IPS-18c (cell line): ENCODE measurements around the gene OMG.
"Not testable (repeated sequence)": the region's sequence is repeated elsewhere in the genome, so short reads cannot be mapped to it uniquely, and the experiment has no call there.

Experiments
- H3K4me3 ChIP-seq: 2 replicates; pipeline ENCODE4 v1.7.0; 2013; ENCODE audit warnings: low read depth, mild to moderate bottlenecking, low read length, moderate library complexity; ENCODE audit not compliant: insufficient read depth
- H3K9me3 ChIP-seq: one replicate; pipeline ENCODE4 v1.6.1; 2013; ENCODE audit warnings: mild to moderate bottlenecking, low read length, moderate library complexity; ENCODE audit not compliant: control insufficient read depth, insufficient read depth

The OMG gene, protein sequence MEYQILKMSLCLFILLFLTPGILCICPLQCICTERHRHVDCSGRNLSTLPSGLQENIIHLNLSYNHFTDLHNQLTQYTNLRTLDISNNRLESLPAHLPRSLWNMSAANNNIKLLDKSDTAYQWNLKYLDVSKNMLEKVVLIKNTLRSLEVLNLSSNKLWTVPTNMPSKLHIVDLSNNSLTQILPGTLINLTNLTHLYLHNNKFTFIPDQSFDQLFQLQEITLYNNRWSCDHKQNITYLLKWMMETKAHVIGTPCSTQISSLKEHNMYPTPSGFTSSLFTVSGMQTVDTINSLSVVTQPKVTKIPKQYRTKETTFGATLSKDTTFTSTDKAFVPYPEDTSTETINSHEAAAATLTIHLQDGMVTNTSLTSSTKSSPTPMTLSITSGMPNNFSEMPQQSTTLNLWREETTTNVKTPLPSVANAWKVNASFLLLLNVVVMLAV

DNA sequence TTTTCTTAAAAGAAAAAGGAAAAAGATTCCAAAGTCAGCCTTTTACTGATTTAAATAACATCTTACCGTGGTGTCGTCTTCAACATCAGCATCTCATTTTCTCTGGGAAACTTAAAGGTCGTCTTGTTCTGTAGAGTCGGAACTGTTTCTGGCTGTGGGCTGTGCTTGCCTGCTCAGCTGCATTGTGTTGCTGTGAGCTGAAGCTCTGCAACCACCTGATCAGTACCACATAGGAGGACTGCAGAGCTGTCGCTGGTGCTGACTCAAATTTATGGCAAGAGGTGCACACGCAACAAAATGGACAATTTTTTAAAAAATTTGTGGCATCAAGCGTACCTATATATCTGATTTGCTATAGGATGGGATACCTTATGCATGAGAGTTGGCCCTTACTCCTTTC lies at the start of gene OMG:
Gene OMG, minus strand, starts transcription at position 150 of the 400 bp plus-strand sequence. CDS start 908 bp downstream, outside the sequence.
- Histone ChIP-seq H3K4me3 (no peak within 1 kb of the TSS), H3K9me3 (no peaks in the 10 kb centered on the region)

DNA sequence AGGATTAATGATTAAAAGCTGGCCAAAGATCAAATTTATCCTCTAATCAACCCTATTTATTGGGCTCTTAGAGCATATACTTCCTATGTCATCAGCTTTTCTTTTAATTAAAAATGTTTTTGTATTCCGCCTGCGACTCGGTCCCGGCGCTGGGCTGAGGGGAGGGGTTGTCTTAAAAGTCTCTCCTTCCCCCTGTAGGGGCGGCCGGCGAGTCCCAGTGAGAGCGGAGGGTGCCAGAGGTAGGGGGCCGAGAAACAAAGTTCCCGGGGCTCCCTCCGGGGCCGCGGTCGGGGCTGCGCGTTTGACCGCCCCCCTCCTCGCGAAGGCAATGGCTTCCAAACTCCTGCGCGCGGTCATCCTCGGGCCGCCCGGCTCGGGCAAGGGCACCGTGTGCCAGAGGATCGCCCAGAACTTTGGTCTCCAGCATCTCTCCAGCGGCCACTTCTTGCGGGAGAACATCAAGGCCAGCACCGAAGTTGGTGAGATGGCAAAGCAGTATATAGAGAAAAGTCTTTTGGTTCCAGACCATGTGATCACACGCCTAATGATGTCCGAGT lies 48.2 kb upstream of the OMG start:
- not testable (repeated sequence) for H3K9me3 ChIP-seq, H3K4me3 ChIP-seq

DNA sequence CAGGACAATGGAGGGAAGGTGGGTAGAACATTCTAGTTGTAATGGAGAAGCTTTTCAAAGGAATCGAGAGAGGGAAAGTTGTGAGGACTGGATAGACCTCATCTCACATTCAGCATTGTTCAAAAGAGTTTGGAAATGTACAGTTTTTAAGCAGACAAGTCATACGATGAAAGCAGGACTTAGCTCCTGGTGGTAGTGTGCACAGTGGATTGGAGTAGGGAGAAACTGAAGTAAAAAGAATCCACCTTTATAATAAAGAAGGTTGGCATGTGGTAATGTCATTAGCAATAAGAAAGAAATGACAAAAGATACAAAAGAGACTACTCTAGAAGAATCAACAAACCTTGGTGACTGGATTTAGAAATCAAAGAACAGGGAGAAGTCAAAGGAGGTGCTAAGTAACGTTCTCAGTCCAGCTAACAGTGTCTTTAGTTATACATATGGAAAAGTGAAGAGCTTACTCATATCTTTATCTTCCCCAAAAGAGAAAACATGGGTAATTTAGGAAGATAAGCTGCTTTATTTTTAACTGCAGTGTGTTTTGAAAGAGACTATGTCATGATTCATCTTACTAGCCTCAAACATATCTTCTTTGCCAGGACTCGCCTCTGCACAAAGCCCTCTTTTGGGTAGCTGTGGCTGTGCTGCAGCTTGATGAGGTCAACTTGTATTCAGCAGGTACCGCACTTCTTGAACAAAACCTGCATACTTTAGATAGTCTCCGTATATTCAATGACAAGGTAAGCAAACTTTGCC lies 43.0 kb upstream of the OMG start:
- Histone ChIP-seq H3K9me3 (no peaks in the 10 kb centered on the region), H3K4me3 (no peak overlapping the region)

- no peak overlapping the region for H3K4me3 ChIP-seq
- no peaks in the 10 kb centered on the region for H3K9me3 ChIP-seq
These were observed 32.2 kb upstream of the OMG start for GRCh38 chr17:31329221-31329620.

DNA sequence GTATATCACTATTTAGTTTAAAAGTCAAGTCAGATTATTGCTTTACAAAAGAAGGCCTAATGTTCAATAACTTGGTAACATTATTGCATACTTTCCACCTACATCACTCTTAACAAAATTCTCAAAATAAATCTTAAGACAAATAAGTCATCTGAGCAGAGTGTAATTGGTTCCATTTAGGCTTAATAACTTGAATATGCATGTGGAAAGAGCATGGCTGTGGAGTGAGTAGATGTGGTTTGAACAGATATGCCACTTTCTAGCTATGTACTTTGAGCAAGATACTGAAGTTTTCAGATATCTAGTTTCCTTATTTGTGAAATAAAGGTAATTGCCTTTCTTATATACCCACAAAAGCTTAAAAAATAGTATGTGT lies 31.1 kb upstream of the OMG start:
- Histone ChIP-seq H3K4me3 (no peak overlapping the region), H3K9me3 (no peaks in the 10 kb centered on the region)

GRCh38 chr17:31327534-31328159 lies 30.6 kb upstream of the OMG start:
- no peak overlapping the region for H3K4me3 ChIP-seq
- H3K9me3 ChIP-seq = no peaks in the 10 kb centered on the region

DNA sequence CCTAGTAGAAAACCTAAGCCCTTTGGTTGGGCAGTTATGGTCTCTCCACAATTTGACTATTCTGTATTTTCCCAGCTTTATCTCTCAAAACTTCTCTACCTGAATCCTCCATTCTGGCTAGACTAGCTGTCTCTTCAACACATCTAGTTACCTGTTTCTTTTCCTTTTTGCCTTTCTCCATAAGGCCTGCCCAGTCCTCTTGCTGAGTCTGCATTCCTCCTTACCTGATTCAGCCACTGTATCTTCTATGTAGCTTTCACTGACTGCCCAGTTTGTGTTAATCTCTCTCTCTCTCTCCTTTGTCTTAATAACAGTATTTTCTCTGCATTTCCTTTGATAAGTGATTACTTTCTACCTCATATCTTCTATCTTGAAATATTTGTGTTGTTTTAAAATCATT lies 26.5 kb upstream of the OMG start:
- H3K4me3 ChIP-seq = no peak overlapping the region
- no peaks in the 10 kb centered on the region for H3K9me3 ChIP-seq

GRCh38 chr17:31321966-31322365 lies 24.9 kb upstream of the OMG start:
- Histone ChIP-seq H3K4me3 (no peak overlapping the region), H3K9me3 (no peaks in the 10 kb centered on the region)

DNA sequence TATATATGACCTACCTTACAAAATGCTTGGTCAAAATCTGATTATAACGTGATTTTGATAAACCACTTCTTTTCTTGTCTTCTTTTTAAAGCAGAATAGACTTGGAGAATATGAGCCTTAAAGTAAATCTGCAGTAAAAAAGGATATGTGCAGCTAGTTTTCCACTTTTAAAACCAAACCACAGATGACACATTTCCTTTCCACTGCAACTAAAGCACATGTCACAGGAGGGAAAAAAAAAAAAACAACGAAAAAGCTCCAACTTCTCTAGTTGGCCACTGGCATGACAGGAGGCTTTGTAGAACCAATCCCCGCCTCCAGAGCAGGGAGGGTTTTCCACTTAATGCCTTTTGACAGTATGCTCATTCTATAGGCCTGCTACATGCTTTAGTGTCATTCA lies 24.4 kb upstream of the OMG start, which contains the start of gene EVI2A:
Gene EVI2A, minus strand, starts transcription at position 142 of the 400 bp plus-strand sequence. CDS start 2,609 bp downstream, outside the sequence.
- Histone ChIP-seq H3K4me3 (no peak within 1 kb of the TSS), H3K9me3 (no peaks in the 10 kb centered on the region)

DNA sequence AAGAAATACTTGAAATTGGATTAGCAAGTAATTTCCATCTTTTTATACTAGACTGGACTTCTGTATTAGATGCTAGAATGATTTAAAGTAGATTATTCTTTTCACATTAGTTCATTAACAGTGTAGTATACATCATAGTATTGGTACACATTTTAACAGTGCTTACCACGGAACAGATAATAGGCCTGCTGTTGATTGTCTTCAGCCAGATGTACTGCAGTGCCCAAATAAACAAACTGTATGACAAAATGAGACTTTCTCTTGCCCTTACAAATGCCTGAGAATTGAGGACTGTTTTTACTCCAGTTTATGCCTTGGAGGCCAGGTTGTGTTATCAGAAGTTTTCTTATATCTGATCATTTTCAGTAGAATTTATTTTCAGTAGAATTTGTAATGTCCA lies 23.8 kb upstream of the OMG start:
- Histone ChIP-seq H3K9me3 (no peaks in the 10 kb centered on the region), H3K4me3 (no peak overlapping the region)

GRCh38 chr17:31320241-31320640 lies 23.2 kb upstream of the OMG start:
- no peak overlapping the region for H3K4me3 ChIP-seq
- H3K9me3 ChIP-seq = no peaks in the 10 kb centered on the region

- Histone ChIP-seq H3K9me3 (no peaks in the 10 kb centered on the region), H3K4me3 (no peak overlapping the region)
These were observed 22.0 kb upstream of the OMG start for GRCh38 chr17:31318851-31319661.

DNA sequence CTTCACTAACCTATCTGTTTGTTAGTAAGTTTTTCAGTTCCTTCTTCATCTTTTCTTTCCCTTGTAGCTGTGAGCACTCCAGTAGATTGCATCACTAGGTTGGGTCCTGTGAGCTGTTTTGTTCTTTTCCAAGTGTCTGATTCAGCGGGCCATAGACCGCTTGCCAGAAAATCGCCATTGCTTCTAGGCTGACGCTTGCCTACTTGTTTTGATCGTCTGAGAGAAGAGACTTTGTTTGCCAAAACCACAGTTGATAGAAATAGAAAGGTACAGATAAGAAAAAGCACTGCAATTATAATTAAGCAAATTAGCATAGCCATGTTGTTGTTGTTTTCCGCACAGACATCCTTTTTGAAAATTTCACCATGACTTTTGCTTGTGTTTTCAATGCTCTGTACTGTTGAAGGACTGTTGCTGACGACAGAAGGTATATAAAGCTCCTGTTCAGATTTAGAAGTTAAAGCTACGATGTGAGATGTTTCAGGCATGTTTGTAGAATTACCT lies 21.3 kb upstream of the OMG start:
- Histone ChIP-seq H3K9me3 (no peaks in the 10 kb centered on the region), H3K4me3 (no peak overlapping the region)

GRCh38 chr17:31314782-31315100 lies 17.7 kb upstream of the OMG start:
- Histone ChIP-seq H3K4me3 (no peak overlapping the region), H3K9me3 (no peaks in the 10 kb centered on the region)

DNA sequence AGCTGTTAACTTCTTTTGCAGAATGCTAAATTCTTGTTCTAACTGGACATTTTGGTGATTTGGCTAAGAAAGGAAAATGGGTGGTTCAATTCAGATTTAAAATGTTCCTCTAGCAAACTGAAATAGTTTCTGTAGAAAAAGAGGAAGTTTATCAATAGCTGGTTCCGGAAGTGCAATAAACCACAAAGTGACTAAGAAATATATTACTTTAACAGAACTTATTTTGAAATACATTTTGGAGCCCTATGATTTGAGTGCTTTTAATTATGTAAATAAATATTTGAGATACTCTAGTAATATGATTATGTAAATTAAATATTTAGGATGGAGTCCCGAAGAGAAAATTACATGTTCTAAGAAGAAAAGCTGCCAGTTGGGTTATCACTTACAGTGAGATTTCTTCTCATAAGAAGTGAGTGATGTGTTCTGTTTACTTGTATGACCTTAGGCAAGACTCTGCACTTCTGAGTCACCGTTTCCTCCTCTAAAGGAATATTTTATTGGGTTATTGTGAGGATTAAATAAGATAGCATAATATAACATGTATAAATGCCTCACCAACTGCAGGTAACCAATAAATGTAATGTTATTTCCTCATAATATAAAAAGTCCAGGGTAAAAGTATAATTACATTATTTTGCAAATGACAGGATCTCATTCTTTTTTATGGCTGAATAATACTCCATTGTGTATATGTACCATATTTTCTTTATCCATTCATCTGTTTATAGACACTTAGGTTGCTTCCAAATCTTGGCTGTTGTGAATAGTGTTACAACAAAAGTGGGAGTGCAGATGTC lies 17.1 kb upstream of the OMG start, which contains the start of gene EVI2B:
Gene EVI2B, minus strand, starts transcription at position 73 of the 800 bp plus-strand sequence. CDS start 8,445 bp downstream, outside the sequence.
- Histone ChIP-seq H3K9me3 (no peaks in the 10 kb centered on the region), H3K4me3 (no peak within 1 kb of the TSS)

- not testable (repeated sequence) for H3K4me3 ChIP-seq, H3K9me3 ChIP-seq
These were observed 15.2 kb upstream of the OMG start for GRCh38 chr17:31312223-31312622.
